Neuron (in vitro differentiated cells): ENCODE data around the gene NKX2-3.

ENCODE experiments used
- H2AFZ ChIP-seq: one replicate; pipeline ENCODE4 v1.6.1; 2013; ENCODE audit warnings: low read depth, mild to moderate bottlenecking, inconsistent platforms, low read length, moderate library complexity
- H3K27me3 ChIP-seq: one replicate; pipeline ENCODE4 v1.6.1; 2013; ENCODE audit warnings: low read length; ENCODE audit not compliant: insufficient read depth
- H3K36me3 ChIP-seq: one replicate; pipeline ENCODE4 v1.6.1; 2013; ENCODE audit warnings: low read length; ENCODE audit not compliant: insufficient read depth
- H3K4me1 ChIP-seq: one replicate; pipeline ENCODE4 v1.6.1; 2013; ENCODE audit warnings: low read length; ENCODE audit not compliant: insufficient read depth
- H3K4me3 ChIP-seq: 2 replicates; pipeline ENCODE4 v1.5.1; 2013; ENCODE audit warnings: mild to moderate bottlenecking, low read length, moderate library complexity
- H3K9me3 ChIP-seq: one replicate; pipeline ENCODE4 v1.6.1; 2013; ENCODE audit warnings: low read length

NKX2-3 gene

DNA sequence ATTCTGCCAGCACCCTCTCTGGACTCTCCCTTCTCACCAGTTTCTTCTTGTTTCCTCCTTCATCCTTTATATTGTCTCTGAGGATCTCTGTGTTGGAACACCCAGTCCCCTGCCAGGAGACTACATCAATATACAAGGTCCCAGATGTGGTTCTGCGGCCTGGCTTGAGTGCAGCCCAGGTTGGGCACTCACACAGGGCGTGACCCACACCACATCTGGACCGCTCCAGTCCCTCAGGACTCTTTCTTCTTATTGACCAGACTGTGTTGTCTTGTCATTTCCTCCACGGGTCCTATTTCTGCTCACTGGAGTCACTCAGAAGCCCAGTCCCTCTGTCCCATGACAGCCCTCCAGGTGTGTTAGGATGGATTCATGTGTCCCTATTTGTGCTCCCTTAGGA lies 26.0 kb downstream of the NKX2-3 start:
- no peaks in the 10 kb centered on the region for H3K4me1 ChIP-seq

DNA sequence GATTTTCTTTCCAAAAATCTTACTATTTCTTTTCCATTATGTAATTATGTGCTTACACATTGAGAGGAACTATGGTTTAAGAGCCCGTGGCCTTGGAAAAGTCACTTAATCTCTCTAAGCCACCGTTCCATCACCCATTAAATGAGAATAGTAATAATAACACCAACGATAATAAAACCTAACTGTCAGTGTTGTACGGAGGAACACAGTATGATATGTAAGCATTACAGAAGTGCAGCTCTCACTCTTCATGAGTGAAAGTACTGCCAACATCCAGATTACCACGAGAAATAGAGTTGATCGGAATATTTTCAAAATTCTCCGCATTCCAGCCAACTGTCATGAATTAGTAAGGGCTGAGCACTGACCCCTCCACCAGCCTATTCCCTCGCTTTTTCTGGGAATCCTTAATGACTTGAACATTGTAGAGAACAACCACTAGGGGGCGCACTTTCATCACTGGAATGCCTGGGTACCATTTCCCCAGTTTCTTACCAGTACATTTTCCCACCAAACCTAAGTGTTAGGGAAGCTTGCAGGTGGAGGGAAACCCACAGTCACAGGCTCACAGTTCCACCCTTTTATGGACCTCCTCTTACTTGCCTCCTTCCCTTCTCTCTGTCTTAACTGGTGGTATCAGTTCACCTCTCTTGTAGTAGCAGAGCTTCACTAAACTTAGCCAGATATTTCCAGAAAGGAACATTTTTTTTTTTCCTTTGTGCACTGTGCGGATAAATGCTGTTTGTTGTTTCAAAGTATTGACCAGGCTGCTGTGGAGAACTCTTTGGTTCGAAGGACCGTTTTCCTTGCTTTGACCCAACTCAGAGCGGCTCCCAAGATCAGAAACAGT lies 27.8 kb downstream of the NKX2-3 start:
- Histone ChIP-seq H2AFZ (no peak overlapping the region), H3K4me1 (no peaks in the 10 kb centered on the region), H3K27me3 (peaks cover 16% of the 10 kb centered on the region), H3K4me3 (no peak overlapping the region), H3K36me3 (no peaks in the 10 kb centered on the region), H3K9me3 (no peaks in the 10 kb centered on the region)

More for the DNA sequence above, 26.0 kb downstream of the NKX2-3 start:
- Histone ChIP-seq H3K9me3 (no peaks in the 10 kb centered on the region), H3K4me3 (no peak overlapping the region), H3K36me3 (no peaks in the 10 kb centered on the region), H3K27me3 (peaks cover 32% of the 10 kb centered on the region), H2AFZ (no peak overlapping the region)

DNA sequence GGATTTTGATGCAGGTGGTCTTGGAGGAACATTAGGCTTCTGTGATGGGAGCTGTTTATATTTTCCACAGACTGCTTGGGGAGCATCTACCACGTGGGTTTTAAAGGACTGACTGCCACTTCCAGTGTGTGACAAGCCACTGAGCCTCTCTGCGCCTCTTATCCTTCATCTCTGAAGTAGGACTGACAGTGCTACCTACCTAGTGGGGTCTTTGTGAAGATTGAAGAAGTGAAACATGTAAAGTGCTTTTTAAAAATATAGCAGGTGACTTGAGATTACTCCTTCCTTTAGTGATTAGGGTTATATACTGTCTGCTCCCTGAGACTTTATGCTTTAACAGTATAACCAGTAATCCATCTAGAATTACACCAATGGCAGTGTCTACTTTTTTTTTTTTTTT lies 29.9 kb downstream of the NKX2-3 start:
- H3K9me3 ChIP-seq: no peaks in the 10 kb centered on the region
- H3K4me1 ChIP-seq: no peaks in the 10 kb centered on the region
- H2AFZ ChIP-seq: no peak overlapping the region
- peaks cover 12% of the 10 kb centered on the region for H3K27me3 ChIP-seq
- no peaks in the 10 kb centered on the region for H3K36me3 ChIP-seq
- no peak overlapping the region for H3K4me3 ChIP-seq

GRCh38 chr10:99564361-99564760 lies 31.6 kb downstream of the NKX2-3 start:
- Histone ChIP-seq H3K4me3 (no peak overlapping the region), H3K9me3 (no peaks in the 10 kb centered on the region), H2AFZ (no peak overlapping the region), H3K4me1 (no peaks in the 10 kb centered on the region), H3K27me3 (peaks cover 6% of the 10 kb centered on the region), H3K36me3 (no peaks in the 10 kb centered on the region)

GRCh38 chr10:99565166-99565565 lies 32.4 kb downstream of the NKX2-3 start:
- Histone ChIP-seq H3K27me3 (peaks cover 7% of the 10 kb centered on the region), H2AFZ (no peak overlapping the region), H3K4me3 (no peak overlapping the region), H3K9me3 (no peaks in the 10 kb centered on the region), H3K4me1 (no peaks in the 10 kb centered on the region), H3K36me3 (no peaks in the 10 kb centered on the region)

GRCh38 chr10:99569253-99569939 lies 36.7 kb downstream of the NKX2-3 start:
- Histone ChIP-seq H3K36me3 (no peaks in the 10 kb centered on the region), H3K27me3 (peaks cover 8% of the 10 kb centered on the region)

DNA sequence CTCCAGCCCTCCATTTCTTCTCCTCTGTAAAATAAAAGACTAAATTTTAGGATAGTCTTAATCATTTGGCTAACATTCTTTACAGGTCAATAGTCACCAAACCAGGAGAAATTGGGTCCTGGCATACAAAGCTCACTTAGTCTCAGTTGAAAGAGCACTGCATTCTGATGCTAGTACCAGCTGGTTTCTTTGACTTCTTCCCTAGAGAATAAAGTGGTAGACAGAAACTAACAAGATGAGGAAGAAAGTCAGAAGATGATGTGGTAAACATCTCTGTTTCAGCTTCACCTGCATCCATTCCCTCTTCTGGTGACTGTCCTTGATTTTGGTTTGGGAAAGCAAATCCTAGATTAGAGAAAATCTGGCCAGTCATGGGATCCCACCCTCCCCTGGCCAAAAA lies 37.2 kb downstream of the NKX2-3 start:
- H3K9me3 ChIP-seq: no peaks in the 10 kb centered on the region
- no peaks in the 10 kb centered on the region for H3K36me3 ChIP-seq
- H2AFZ ChIP-seq: no peak overlapping the region
- peaks cover 8% of the 10 kb centered on the region for H3K27me3 ChIP-seq
- H3K4me1 ChIP-seq: no peaks in the 10 kb centered on the region
- H3K4me3 ChIP-seq: no peak overlapping the region

More at GRCh38 chr10:99569253-99569939, 36.7 kb downstream of the NKX2-3 start:
- H2AFZ ChIP-seq: no peak overlapping the region
- H3K4me1 ChIP-seq: no peaks in the 10 kb centered on the region
- H3K4me3 ChIP-seq: no peak overlapping the region
- no peaks in the 10 kb centered on the region for H3K9me3 ChIP-seq

- peaks cover 6% of the 10 kb centered on the region for H3K27me3 ChIP-seq
- H3K4me3 ChIP-seq: no peak overlapping the region
- H2AFZ ChIP-seq: no peak overlapping the region
- no peaks in the 10 kb centered on the region for H3K36me3 ChIP-seq
- no peaks in the 10 kb centered on the region for H3K4me1 ChIP-seq
- H3K9me3 ChIP-seq: no peaks in the 10 kb centered on the region
Observed at GRCh38 chr10:99571816-99572215, 39.1 kb downstream of the NKX2-3 start.

DNA sequence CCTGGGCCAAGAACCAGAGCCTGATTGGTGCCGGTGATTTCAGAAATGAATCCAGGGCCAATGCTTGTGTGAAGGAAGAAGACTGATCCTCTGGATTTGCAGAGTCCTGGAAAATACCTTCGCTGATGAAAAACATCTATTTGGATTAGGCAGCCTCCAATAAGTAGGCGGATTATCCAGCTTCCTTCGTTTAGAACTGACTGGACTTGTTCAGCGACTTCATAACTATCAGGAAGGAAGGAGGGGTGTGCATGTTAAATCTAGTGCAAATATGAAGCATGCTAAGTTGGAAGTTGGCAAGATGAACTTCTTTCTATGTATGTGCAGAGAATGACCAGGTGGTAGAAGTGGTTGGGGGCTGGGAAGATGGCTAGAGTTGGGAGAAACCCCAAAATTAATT lies 41.0 kb downstream of the NKX2-3 start:
- H2AFZ ChIP-seq: no peak overlapping the region
- H3K9me3 ChIP-seq: no peaks in the 10 kb centered on the region
- H3K4me1 ChIP-seq: no peaks in the 10 kb centered on the region
- H3K36me3 ChIP-seq: no peaks in the 10 kb centered on the region
- peaks cover 15% of the 10 kb centered on the region for H3K27me3 ChIP-seq
- H3K4me3 ChIP-seq: no peak overlapping the region

DNA sequence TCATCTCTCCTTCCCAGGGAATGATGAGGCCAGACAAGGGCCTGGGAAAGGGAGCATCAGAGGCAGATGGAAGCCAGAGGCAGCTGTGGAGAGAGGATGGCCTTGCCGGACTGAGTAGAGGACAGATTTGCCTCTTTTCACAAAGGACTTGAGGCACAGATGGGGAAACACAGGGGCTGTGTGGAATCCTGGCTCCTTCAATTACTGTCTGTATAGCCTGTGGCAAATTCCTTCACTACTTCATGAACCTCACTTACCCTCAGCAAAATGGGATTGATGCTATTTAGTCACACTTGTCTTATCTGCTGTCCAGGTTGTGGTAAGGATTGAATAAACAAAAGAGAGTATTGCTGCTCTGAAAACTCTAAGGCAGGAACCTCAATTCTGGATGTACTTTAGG lies 47.2 kb downstream of the NKX2-3 start:
- peaks cover 26% of the 10 kb centered on the region for H3K27me3 ChIP-seq
- no peaks in the 10 kb centered on the region for H3K4me1 ChIP-seq
- no peak overlapping the region for H3K4me3 ChIP-seq
- no peaks in the 10 kb centered on the region for H3K36me3 ChIP-seq
- H3K9me3 ChIP-seq: no peaks in the 10 kb centered on the region
- no peak overlapping the region for H2AFZ ChIP-seq

GRCh38 chr10:99582255-99582770 lies 49.6 kb downstream of the NKX2-3 start:
- no peaks in the 10 kb centered on the region for H3K4me1 ChIP-seq
- H3K27me3 ChIP-seq: peaks cover 31% of the 10 kb centered on the region
- no peaks in the 10 kb centered on the region for H3K9me3 ChIP-seq
- H3K36me3 ChIP-seq: no peaks in the 10 kb centered on the region
- H2AFZ ChIP-seq: no peak overlapping the region
- H3K4me3 ChIP-seq: no peak overlapping the region

DNA sequence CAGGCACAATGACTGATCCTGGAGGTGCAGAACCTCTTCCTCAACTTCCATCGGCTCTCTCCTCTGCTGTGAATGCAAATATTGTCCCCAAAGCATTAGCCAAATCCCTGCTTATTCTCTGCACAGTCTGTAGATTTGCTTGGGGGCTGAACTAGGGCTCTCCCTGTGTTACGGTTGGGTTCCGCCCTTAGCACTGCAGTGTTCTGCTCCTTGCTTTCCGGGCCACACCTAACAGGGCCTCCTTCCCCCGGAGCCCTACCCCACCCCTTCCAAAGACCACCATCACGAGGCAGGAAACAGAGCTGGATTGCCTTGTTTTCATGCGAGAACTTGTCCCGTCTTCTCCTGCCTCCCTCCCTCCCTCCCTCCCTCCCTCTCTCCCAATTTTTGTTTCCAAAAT lies 50.9 kb downstream of the NKX2-3 start:
- peaks cover 32% of the 10 kb centered on the region for H3K27me3 ChIP-seq
- H3K4me1 ChIP-seq: no peaks in the 10 kb centered on the region
- H3K36me3 ChIP-seq: no peaks in the 10 kb centered on the region
- no peaks in the 10 kb centered on the region for H3K9me3 ChIP-seq
- no peak overlapping the region for H2AFZ ChIP-seq
- H3K4me3 ChIP-seq: no peak overlapping the region
